Lower lobe of right lung (tissue), 2 donors: ENCODE results near the gene IGLL5. TPM values are rescaled to one million over a fixed set of nuclear protein-coding genes. Genes with fewer than 3 reads are reported as not detected.

Experiments used
- ATAC-seq, 2 donors: fragments of 200-7000 bp; cut with Tn5 transposase; one replicate each; pipeline ENCODE4 v1.9.1; 2020 to 2022; ENCODE audit warnings: mild to moderate bottlenecking in 2 of 2, moderate library complexity in 2 of 2
- DNase-seq: peaks from one replicate; pipeline ENCODE4 v3.0.0-alpha.2; 2020
- H3K27ac ChIP-seq: fragments of 200-600 bp; one replicate; pipeline ENCODE4 v1.8.0; 2022
- H3K27me3 ChIP-seq: fragments of 200-600 bp; one replicate; pipeline ENCODE4 v1.8.0; 2022; ENCODE audit warnings: low read depth
- H3K36me3 ChIP-seq: fragments of 200-600 bp; one replicate; pipeline ENCODE4 v1.8.0; 2022; ENCODE audit warnings: mild to moderate bottlenecking
- H3K4me1 ChIP-seq: fragments of 200-600 bp; one replicate; pipeline ENCODE4 v1.8.0; 2022
- H3K4me3 ChIP-seq: fragments of 200-600 bp; one replicate; pipeline ENCODE4 v1.8.0; 2022; ENCODE audit warnings: mild to moderate bottlenecking
- H3K9me3 ChIP-seq: fragments of 200-600 bp; one replicate; pipeline ENCODE4 v1.8.0; 2022
- CTCF ChIP-seq: fragments of 200-600 bp; IDR thresholded peaks from one replicate; pipeline ENCODE4 v1.8.0; 2022; ENCODE audit warnings: antibody characterized with exemption, mild to moderate bottlenecking
- intact Hi-C: fragments of 100-400 bp; cut with DNase I; formaldehyde crosslinking; loops from one replicate; pipeline ENCODE4 v1.11.0; 2022
- total RNA-seq: library from RNA; stranded (reverse); fragmentation: NEBNext Ultra II Directional; extraction: Animal tissue kit (Norgen Biotek cat#: 25700); gene quantifications from one replicate; pipeline ENCODE4 v1.2.1, GENCODE V29; 2021
- donor health status: DM: no; HTN: yes; CAD: no; lungs with severe emphysema.

IGLL5 gene
- total RNA-seq, 1 donor from 2014 or later, result 11.1 TPM

GRCh38 chr22:22878801-22879674 is 8.6 kb upstream of the IGLL5 start:
- no peaks in the 10 kb centered on the region for H3K4me1 ChIP-seq
- no peak for TF ChIP-seq CTCF
- H3K27ac ChIP-seq, result no peak overlapping the region
- no peak overlapping the region for H3K4me3 ChIP-seq
- peaks cover 7% of the 10 kb centered on the region for H3K27me3 ChIP-seq
- peaks cover 10% of the 10 kb centered on the region for H3K9me3 ChIP-seq
- intact Hi-C loops, result no loop called here
- no peaks in the 10 kb centered on the region for H3K36me3 ChIP-seq
- ATAC-seq, result no peak
- no peak for DNase-seq

- ATAC-seq, result no peak
- Histone ChIP-seq H3K4me3 (no peak overlapping the region), H3K36me3 (no peaks in the 10 kb centered on the region), H3K4me1 (no peaks in the 10 kb centered on the region), H3K27me3 (peaks cover 7% of the 10 kb centered on the region), H3K9me3 (peaks cover 3% of the 10 kb centered on the region), H3K27ac (no peak overlapping the region)
- DNase-seq, result no peak
- intact Hi-C loops, result no loop called here
- no peak for TF ChIP-seq CTCF
These were observed 7.9 kb upstream of the IGLL5 start for GRCh38 chr22:22879675-22880155.

GRCh38 chr22:22880645-22881044 is 7.0 kb upstream of the IGLL5 start:
- H3K4me3 ChIP-seq, result no peak overlapping the region
- no peak overlapping the region for H3K27ac ChIP-seq
- no peaks in the 10 kb centered on the region for H3K9me3 ChIP-seq
- intact Hi-C loops, result no loop called here
- H3K27me3 ChIP-seq, result peaks cover 7% of the 10 kb centered on the region
- no peak for TF ChIP-seq CTCF
- ATAC-seq, result no peak
- no peak for DNase-seq
- H3K36me3 ChIP-seq, result no peaks in the 10 kb centered on the region
- H3K4me1 ChIP-seq, result no peaks in the 10 kb centered on the region

- no peaks in the 10 kb centered on the region for H3K9me3 ChIP-seq
- H3K36me3 ChIP-seq, result no peaks in the 10 kb centered on the region
- H3K4me3 ChIP-seq, result no peak overlapping the region
- TF ChIP-seq CTCF, result no peak
- no peaks in the 10 kb centered on the region for H3K4me1 ChIP-seq
- DNase-seq, result no peak
- intact Hi-C loops, result no loop called here
- no peak overlapping the region for H3K27ac ChIP-seq
- no peak for ATAC-seq
- H3K27me3 ChIP-seq, result peaks cover 7% of the 10 kb centered on the region
These were observed 6.3 kb upstream of the IGLL5 start for GRCh38 chr22:22881116-22882000.

- Histone ChIP-seq H3K27ac (no peak overlapping the region), H3K27me3 (peaks cover 7% of the 10 kb centered on the region), H3K4me3 (no peak overlapping the region), H3K9me3 (no peaks in the 10 kb centered on the region), H3K4me1 (no peaks in the 10 kb centered on the region), H3K36me3 (no peaks in the 10 kb centered on the region)
- intact Hi-C loops, result no loop called here
- ATAC-seq (peak in 1 of 2 donors; percentile 57), DNase-seq (no peak)
- TF ChIP-seq CTCF, result no peak
These were observed 5.4 kb upstream of the IGLL5 start for GRCh38 chr22:22882033-22882717.
